Keratinocyte (primary cell): Measurements from ENCODE around the gene AHNAK.

Experiments
- CTCF ChIP-seq, 3 experiments: IDR thresholded peaks in 1 of 3; conservative IDR thresholded peaks in 1 of 3; optimal IDR thresholded peaks in 1 of 3; 2 replicates in 2 of 3; 3 replicates in 1 of 3; pipeline versions ENCODE3 to v1.5.1; 2011; ENCODE audit warnings: low read length in 3 of 3, mild to moderate bottlenecking in 3 of 3, moderate library complexity in 2 of 3, control low read depth in 1 of 3, inconsistent platforms in 1 of 3; ENCODE audit not compliant: insufficient read depth in 2 of 3; ENCODE audit errors: extremely low read depth in 1 of 3
- EZH2 ChIP-seq: IDR thresholded peaks from one replicate; pipeline ENCODE4 v1.6.1; 2012; ENCODE audit warnings: inconsistent platforms, mild to moderate bottlenecking, low read length, moderate library complexity

GRCh38 chr11:62535802-62536201 is 10.8 kb downstream of the AHNAK start:
- TF ChIP-seq CTCF (optimal IDR thresholded peaks at IDR 0.05 in 1 of 3, IDR thresholded peaks at IDR 0.05 in 1 of 3, conservative IDR thresholded peaks at IDR 0.05 in 1 of 3; ENCODE audit: extremely low read depth in 1 of 3, insufficient read depth in 2 of 3, low read length in 3 of 3) (no peak), EZH2 (no peak)
